HG03097 (cell line): ENCODE measurements around the gene KHDRBS1.
"Not testable (repeated sequence)": the region's sequence is repeated elsewhere in the genome, so short reads cannot be mapped to it uniquely, and the experiment has no call there.

ENCODE experiments used
- ATAC-seq: cut with Tn5 transposase; IDR thresholded peaks from one replicate; pipeline ENCODE4 v1.9.1; 2021; ENCODE audit not compliant: unreplicated experiment, low FRiP score

Gene KHDRBS1

DNA sequence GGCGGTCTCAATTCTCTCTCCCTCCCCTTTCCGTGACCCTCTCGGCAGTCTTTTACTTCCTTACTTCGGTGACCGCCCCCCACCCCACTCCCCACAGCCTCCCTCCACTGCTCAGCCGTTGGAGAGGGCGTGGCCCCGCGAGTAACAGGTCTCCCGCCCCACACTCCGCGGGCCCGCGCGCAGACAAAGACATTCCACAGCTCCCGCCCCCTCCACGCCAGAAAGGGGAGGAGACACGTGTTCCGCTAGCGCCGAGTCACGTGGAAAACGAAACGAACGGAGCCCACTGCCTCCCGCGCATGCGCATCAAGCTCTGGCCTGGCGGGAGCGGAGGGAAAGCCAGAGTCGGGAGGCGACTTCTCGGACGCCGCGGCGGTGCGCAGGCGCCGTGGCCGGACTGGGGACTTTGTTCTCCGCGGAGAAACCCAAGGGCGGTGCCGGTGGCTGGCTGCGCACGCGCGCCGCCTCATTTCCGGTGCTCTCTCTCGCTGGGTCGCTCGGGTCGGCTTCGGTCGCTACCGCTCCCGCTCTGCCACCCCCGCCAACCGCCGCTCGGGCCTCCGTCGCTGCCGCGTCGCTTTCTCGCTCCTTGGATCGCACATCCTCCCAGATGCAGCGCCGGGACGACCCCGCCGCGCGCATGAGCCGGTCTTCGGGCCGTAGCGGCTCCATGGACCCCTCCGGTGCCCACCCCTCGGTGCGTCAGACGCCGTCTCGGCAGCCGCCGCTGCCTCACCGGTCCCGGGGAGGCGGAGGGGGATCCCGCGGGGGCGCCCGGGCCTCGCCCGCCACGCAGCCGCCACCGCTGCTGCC is at the start of gene KHDRBS1:
Gene KHDRBS1 (plus strand): TSS at position 483 of the 813 bp plus-strand sequence. CDS start 128 bp downstream, at position 611.
- peak; percentile 84 for ATAC-seq

- ATAC-seq = no peak
Observed at GRCh38 chr1:31970873-31971272, 42.8 kb upstream of the KHDRBS1 start.

GRCh38 chr1:31976401-31976800 is 37.3 kb upstream of the KHDRBS1 start:
- ATAC-seq = no peak

GRCh38 chr1:31977385-31978131 is 36.1 kb upstream of the KHDRBS1 start:
- ATAC-seq = no peak

DNA sequence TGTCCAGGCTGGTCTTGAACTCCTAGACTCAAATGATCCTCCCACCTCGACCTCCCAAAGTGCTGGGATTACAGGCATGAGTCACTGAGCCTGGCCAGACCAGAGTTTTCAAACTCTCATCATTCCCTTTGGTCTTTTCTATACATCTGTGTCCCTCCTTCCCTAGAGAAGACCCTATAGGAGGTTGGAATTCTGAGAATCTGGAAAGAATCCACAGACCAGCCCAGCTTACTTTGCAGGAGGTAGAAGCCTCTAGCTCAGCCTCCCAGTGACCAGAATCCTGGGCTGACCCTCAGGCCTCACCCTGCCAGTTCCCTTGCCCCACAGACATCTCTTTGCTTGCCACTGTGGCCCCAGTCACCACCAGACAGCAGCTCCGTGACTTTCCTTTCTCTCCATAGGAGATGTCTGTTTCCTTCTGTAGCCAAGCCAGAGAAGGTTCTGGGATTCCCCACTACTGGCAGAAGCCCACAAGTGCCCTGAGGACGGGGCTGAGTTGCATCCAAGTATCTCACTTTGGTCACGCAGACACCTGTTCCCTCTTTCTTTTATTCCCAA is 34.7 kb upstream of the KHDRBS1 start:
- no peak for ATAC-seq

GRCh38 chr1:31980835-31981455 is 32.7 kb upstream of the KHDRBS1 start:
- ATAC-seq = no peak

- ATAC-seq = no peak
Observed at GRCh38 chr1:31981456-31981839, 32.2 kb upstream of the KHDRBS1 start.

GRCh38 chr1:31981972-31982371 is 31.7 kb upstream of the KHDRBS1 start:
- no peak for ATAC-seq

DNA sequence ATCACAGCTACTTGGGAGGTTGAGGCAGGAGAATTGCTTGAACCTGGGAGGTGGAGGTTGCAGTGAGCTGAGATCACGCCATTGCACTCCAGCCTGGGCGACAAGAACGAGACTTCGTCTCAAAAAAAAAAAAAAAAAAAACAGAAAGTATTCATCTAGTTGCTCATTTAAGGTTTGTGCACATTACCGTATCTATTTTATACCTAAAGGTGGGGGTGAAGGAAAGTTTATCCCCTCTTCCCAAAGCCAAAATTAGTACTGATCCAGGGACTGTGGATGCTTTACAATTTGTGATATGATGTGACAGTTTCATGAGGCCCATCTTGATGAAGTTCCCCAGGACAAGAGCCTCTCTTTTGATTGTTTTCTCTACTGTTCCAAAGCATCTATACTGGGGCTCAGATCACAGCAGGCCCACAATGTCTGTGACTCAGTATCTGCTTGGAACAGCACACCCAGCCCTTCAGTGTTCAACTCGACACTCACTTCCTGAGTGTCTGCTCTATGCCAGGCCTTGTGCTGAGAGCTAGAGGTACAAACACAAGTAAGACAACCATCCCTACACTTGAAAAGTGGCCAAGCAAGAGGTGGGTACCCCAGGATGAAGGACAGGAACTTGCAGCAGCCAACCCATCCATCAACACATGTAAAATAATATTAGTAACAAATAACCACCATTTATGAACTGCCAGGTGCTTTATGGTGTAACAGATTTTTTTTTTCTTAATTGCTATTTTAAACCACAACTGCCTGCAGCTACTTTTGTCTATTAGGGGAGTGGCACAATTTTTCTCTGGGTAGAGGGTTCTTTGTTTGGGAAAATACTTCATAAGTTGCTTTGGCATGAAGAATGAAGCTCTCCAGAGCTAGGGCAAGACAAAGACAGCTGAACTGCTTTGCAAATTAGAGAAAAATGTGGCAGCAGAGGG is 29.0 kb upstream of the KHDRBS1 start:
- ATAC-seq = no peak

DNA sequence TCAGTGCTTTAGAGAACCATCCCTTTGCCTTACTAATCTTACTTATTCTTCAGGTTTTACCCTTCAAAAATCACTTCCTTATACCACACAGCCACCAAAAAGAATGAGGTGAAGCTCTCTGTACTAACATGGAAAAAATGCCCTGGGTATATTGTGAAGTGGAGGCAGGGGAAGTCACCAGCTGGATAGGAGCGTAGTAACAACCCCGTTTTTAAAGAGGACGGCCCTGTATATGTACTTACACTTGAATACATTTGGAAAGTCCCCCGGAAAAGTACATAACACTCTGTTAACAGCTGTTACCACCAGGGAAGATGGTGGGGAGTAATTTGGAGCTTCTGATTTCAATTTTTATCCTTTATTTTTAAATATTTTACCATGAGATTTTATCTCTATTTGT is 28.2 kb upstream of the KHDRBS1 start:
- ATAC-seq = no peak

GRCh38 chr1:31987135-31987619 is 26.5 kb upstream of the KHDRBS1 start:
- no peak for ATAC-seq

- ATAC-seq = no peak
Observed at GRCh38 chr1:31989964-31990363, 23.7 kb upstream of the KHDRBS1 start.

GRCh38 chr1:31991182-31991581 is 22.5 kb upstream of the KHDRBS1 start:
- ATAC-seq = no peak

- no peak for ATAC-seq
Observed at GRCh38 chr1:31995263-31995662, 18.4 kb upstream of the KHDRBS1 start.

GRCh38 chr1:31996121-31996520 is 17.5 kb upstream of the KHDRBS1 start:
- not testable (repeated sequence) for ATAC-seq

DNA sequence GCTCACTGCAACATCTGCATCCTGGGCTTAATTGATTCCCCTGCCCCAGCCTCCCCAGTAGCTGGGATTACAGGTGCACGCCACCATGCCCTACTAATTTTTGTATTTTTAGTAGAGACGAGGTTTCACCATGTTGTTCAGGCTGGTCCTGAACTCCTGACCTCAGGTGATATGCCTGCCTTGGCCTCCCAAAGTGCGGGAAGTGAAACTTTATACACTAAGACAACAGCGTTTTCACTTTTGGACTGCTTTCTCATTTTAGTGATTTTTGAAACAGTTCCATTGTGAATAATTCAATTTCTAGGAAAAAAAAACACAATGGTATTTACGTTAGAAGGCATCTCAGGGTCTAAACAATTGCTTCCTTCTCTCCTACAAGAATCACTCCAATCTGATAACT is 11.8 kb upstream of the KHDRBS1 start:
- no peak for ATAC-seq

DNA sequence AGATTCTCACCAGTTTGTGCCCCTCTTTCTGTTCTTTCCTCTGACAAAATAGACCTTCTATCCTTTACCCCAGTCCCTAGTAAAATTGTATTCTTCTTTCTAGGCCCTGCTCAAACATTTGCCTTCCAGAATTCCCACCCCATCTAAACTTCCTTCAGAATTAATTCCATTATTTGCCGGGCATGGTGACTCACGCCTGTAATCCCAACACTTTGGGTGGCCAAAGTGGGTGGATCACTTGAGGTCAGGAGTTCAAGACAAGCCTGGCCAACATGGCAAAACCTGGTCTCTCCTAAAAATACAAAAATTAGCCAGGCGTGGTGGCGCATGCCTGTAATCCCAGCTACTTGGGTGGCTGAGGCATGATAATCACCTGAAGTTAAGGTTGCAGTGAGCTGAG is 11.4 kb upstream of the KHDRBS1 start:
- not testable (repeated sequence) for ATAC-seq

DNA sequence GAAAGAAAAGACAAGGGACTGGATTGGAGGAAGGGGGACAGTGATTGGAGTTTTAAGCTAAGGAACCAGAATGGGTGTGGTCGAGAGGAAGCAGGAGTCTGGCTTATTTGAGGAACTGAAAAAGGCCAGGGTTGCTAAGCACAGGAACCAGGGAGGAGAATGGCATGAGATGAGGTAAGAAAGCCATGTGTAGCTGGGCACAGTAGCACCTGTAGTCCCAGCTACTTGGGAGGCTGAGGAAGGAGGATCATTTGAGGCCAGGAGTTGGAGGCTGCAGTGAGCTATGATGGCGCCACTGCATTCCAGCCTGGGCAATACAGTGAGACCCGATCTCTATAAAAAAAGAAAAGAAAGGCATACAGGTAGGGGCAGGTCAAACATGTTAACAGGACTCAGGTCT is 8.1 kb upstream of the KHDRBS1 start:
- no peak for ATAC-seq

GRCh38 chr1:32007591-32007940 is 6.1 kb upstream of the KHDRBS1 start:
- no peak for ATAC-seq

- no peak for ATAC-seq
Observed at GRCh38 chr1:32010246-32010645, 3.4 kb upstream of the KHDRBS1 start.
